Stimulated activated CD8-positive, alpha-beta memory T cell treated with anti-CD3 and anti-CD28 coated beads, Interleukin-15, amount 100 ng/mL, for 4 hours (primary cell): ENCODE results near the gene GPRC5D.

Source experiments
- DNase-seq, 2 donors: peaks; one replicate each; pipeline ENCODE4 v3.0.0-alpha.2; 2020; ENCODE audit warnings: low read depth in 2 of 2

The GPRC5D gene

GRCh38 chr12:12979731-12980259, 27.8 kb upstream of the GPRC5D start:
- DNase-seq, result no peak

GRCh38 chr12:12979126-12979525, 27.2 kb upstream of the GPRC5D start:
- DNase-seq, result no peak

GRCh38 chr12:12977231-12977630, 25.3 kb upstream of the GPRC5D start:
- no peak for DNase-seq

GRCh38 chr12:12976366-12976765, 24.4 kb upstream of the GPRC5D start:
- no peak for DNase-seq

GRCh38 chr12:12975322-12976077, 23.5 kb upstream of the GPRC5D start:
- DNase-seq, result no peak

GRCh38 chr12:12974211-12974610, 22.2 kb upstream of the GPRC5D start:
- DNase-seq, result no peak

- DNase-seq, result no peak
These were observed 21.0 kb upstream of the GPRC5D start for GRCh38 chr12:12973019-12973418.

- DNase-seq, result no peak
These were observed 13.9 kb upstream of the GPRC5D start for GRCh38 chr12:12965836-12966235.

GRCh38 chr12:12964255-12964654, 12.3 kb upstream of the GPRC5D start:
- no peak for DNase-seq

- DNase-seq, result no peak
These were observed 8.8 kb upstream of the GPRC5D start for GRCh38 chr12:12960639-12961209.

- DNase-seq, result no peak
These were observed 6.9 kb upstream of the GPRC5D start for GRCh38 chr12:12958886-12959285.

- DNase-seq, result no peak
These were observed 3.1 kb upstream of the GPRC5D start for GRCh38 chr12:12954878-12955625.

GRCh38 chr12:12954356-12954755, 2.4 kb upstream of the GPRC5D start:
- DNase-seq, result no peak

- DNase-seq, result no peak
These were observed 466 bp downstream of the GPRC5D start for GRCh38 chr12:12951504-12951903.

GRCh38 chr12:12947902-12948301, 4.1 kb downstream of the GPRC5D start:
- DNase-seq, result no peak

- DNase-seq, result no peak
These were observed 5.1 kb downstream of the GPRC5D start for GRCh38 chr12:12946686-12947355.

- DNase-seq, result no peak
These were observed 6.4 kb downstream of the GPRC5D start for GRCh38 chr12:12945591-12945990.

- no peak for DNase-seq
These were observed 8.2 kb downstream of the GPRC5D start for GRCh38 chr12:12943586-12944260.

GRCh38 chr12:12941450-12942350, 10.3 kb downstream of the GPRC5D start:
- no peak for DNase-seq

- DNase-seq, result no peak
These were observed 12.1 kb downstream of the GPRC5D start for GRCh38 chr12:12939888-12940287.
